ENCODE data around the gene PLXNB3. TPM values are rescaled to one million over a fixed set of nuclear protein-coding genes. Genes with fewer than 3 reads are reported as not detected.

PLXNB3 gene
- total RNA-seq, 2 experiments from 2014 or later = not detected

DNA sequence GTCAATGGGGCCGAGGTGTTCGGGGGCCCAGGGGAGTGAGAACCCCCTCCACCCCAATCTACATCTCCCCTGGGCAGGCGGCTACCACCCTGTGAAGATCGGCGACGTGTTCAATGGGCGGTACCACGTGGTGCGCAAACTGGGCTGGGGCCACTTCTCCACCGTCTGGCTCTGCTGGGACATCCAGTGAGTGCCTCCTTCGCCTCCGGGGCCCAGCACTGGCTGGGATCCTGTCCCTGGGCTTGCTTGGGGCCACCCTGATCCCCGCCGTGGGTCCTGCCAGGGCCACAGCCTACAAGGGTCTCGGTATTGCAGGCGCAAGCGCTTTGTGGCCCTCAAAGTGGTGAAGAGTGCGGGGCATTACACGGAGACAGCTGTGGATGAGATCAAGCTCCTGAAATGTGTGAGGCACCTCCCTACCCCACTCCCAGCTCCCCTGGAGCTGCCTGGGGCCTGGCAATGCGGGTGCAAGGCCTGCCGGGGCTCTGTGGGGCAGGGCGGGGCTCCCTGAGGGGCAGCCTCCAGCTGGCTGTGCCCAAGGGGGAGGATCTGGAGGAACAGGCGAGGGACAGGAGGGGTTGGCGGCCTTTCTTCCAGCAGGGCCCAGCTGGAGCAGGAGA is 17.5 kb downstream of the PLXNB3 start:
- H2AFZ ChIP-seq (ENCODE audit: low read length) = no peak overlapping the region
- no peaks in the 10 kb centered on the region; the same call in 1 of the 2 replicates for H3K36me3 ChIP-seq (ENCODE audit: insufficient read depth, low read length)
- H3K9me2 ChIP-seq (ENCODE audit: insufficient read depth, low read length) = no peaks in the 10 kb centered on the region
- BruUV-seq (replicated peaks) = no TSS peak
- no peak overlapping the region for H3K4me2 ChIP-seq (ENCODE audit: low read length)
- no peak for TF ChIP-seq EZH2phosphoT487 (IDR thresholded peaks at IDR 0.05; ENCODE audit: borderline replicate concordance, low read depth, low read length)
- TF ChIP-seq, protein P1, sequence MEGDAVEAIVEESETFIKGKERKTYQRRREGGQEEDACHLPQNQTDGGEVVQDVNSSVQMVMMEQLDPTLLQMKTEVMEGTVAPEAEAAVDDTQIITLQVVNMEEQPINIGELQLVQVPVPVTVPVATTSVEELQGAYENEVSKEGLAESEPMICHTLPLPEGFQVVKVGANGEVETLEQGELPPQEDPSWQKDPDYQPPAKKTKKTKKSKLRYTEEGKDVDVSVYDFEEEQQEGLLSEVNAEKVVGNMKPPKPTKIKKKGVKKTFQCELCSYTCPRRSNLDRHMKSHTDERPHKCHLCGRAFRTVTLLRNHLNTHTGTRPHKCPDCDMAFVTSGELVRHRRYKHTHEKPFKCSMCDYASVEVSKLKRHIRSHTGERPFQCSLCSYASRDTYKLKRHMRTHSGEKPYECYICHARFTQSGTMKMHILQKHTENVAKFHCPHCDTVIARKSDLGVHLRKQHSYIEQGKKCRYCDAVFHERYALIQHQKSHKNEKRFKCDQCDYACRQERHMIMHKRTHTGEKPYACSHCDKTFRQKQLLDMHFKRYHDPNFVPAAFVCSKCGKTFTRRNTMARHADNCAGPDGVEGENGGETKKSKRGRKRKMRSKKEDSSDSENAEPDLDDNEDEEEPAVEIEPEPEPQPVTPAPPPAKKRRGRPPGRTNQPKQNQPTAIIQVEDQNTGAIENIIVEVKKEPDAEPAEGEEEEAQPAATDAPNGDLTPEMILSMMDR (conservative IDR thresholded peaks at IDR 0.05; ENCODE audit: low read length) = no peak
- peaks cover 3% of the 10 kb centered on the region for H3K4me1 ChIP-seq (ENCODE audit: insufficient read depth, low read length, poor library complexity, severe bottlenecking)
- intact Hi-C loops (cut with micrococcal nuclease; ENCODE audit: unreplicated experiment) = no loop called here
- ChIA-PET CTCF (ENCODE audit: unreplicated experiment) (no interaction called here), POLR2A (interaction anchor here (0.8 kb wide), 1 partner anchor 113 kb away, joined by 3 read pairs; no protein-coding TSS in a partner anchor)
- no peaks in the 10 kb centered on the region for H3K9me3 ChIP-seq (ENCODE audit: low read length)
- no peaks in the 10 kb centered on the region for H4K20me1 ChIP-seq (ENCODE audit: insufficient read depth, low read length)
- H3K79me2 ChIP-seq (ENCODE audit: insufficient read depth, low read depth, low read length) = no peaks in the 10 kb centered on the region
- DNase-seq (ENCODE audit: low spot score) = no peak
- H3K4me3 ChIP-seq (ENCODE audit: low read depth, low read length, poor library complexity, severe bottlenecking) = no peak overlapping the region
- no peak overlapping the region for H3K27ac ChIP-seq (ENCODE audit: low read depth, low read length, poor library complexity, severe bottlenecking)

DNA sequence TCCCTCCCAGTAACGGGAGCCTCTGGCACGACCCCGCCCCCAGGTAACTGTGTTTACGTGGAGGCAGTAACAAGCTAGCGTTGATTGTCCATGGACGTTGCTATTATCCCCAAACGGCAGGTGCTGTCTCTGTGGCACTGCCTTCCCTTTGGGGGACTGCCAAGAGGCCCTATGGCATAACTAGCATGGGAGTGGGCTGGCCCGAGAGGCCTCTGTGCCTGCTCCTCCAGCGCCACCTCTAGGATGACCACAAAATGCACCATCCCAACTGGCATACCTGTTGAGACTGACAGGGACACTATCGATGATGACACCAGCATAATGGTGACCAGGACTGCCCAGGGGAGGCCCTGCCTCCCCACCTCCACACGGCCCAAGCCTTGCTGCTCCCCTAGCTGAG is 18.3 kb downstream of the PLXNB3 start:
- DNase-seq (ENCODE audit: low spot score) = no peak
- no peaks in the 10 kb centered on the region; the same call in 1 of the 2 replicates for H3K36me3 ChIP-seq (ENCODE audit: insufficient read depth, low read length)
- H3K4me3 ChIP-seq (ENCODE audit: low read depth, low read length, poor library complexity, severe bottlenecking) = no peak overlapping the region
- H3K9me3 ChIP-seq (ENCODE audit: low read length) = no peaks in the 10 kb centered on the region
- peaks cover 3% of the 10 kb centered on the region for H3K4me1 ChIP-seq (ENCODE audit: insufficient read depth, low read length, poor library complexity, severe bottlenecking)
- no peak overlapping the region for H2AFZ ChIP-seq (ENCODE audit: low read length)
- intact Hi-C loops (cut with micrococcal nuclease; ENCODE audit: unreplicated experiment) = no loop called here
- H3K79me2 ChIP-seq (ENCODE audit: insufficient read depth, low read depth, low read length) = no peaks in the 10 kb centered on the region
- CTCF ChIA-PET (ENCODE audit: unreplicated experiment) = no interaction called here
- POLR2A ChIA-PET = no interaction called here
- no peak overlapping the region for H3K4me2 ChIP-seq (ENCODE audit: low read length)
- no peak overlapping the region for H3K27ac ChIP-seq (ENCODE audit: low read depth, low read length, poor library complexity, severe bottlenecking)
- no TSS peak for BruUV-seq (replicated peaks)
- H4K20me1 ChIP-seq (ENCODE audit: insufficient read depth, low read length) = no peaks in the 10 kb centered on the region
- no peak for TF ChIP-seq EZH2phosphoT487 (IDR thresholded peaks at IDR 0.05; ENCODE audit: borderline replicate concordance, low read depth, low read length)
- TF ChIP-seq, protein P1 (conservative IDR thresholded peaks at IDR 0.05; ENCODE audit: low read length) = 0 out of 2 replicates have a peak, but pooled peaks have one; percentile 18
- no peaks in the 10 kb centered on the region for H3K9me2 ChIP-seq (ENCODE audit: insufficient read depth, low read length)

DNA sequence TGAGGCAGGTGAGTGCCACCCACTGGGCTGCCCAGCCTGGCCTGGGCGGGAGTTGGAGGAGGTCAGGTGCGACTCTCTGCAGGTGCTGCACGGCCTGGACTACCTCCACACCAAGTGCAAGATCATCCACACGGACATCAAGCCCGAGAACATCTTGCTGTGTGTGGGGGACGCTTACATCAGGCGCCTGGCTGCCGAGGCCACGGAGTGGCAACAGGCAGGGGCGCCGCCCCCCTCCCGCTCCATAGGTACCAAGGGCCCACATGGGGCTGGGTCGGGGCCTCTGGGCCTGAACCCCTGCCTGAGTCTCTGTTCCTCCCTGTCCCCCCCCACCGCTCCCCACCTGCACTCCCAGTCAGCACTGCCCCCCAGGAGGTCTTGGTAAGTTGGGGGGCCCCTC is 18.8 kb downstream of the PLXNB3 start:
- no peak for DNase-seq (ENCODE audit: low spot score)
- ChIA-PET CTCF (ENCODE audit: unreplicated experiment) (no interaction called here), POLR2A (no interaction called here)
- no peaks in the 10 kb centered on the region; the same call in 1 of the 2 replicates for H3K36me3 ChIP-seq (ENCODE audit: insufficient read depth, low read length)
- BruUV-seq (replicated peaks) = no TSS peak
- no peaks in the 10 kb centered on the region for H3K9me3 ChIP-seq (ENCODE audit: low read length)
- H3K79me2 ChIP-seq (ENCODE audit: insufficient read depth, low read depth, low read length) = no peaks in the 10 kb centered on the region
- no peak overlapping the region for H2AFZ ChIP-seq (ENCODE audit: low read length)
- no peak for TF ChIP-seq EZH2phosphoT487 (IDR thresholded peaks at IDR 0.05; ENCODE audit: borderline replicate concordance, low read depth, low read length)
- TF ChIP-seq, protein P1 (conservative IDR thresholded peaks at IDR 0.05; ENCODE audit: low read length) = no peak
- no peaks in the 10 kb centered on the region for H4K20me1 ChIP-seq (ENCODE audit: insufficient read depth, low read length)
- no peak overlapping the region for H3K4me2 ChIP-seq (ENCODE audit: low read length)
- H3K9me2 ChIP-seq (ENCODE audit: insufficient read depth, low read length) = no peaks in the 10 kb centered on the region
- H3K4me1 ChIP-seq (ENCODE audit: insufficient read depth, low read length, poor library complexity, severe bottlenecking) = peaks cover 3% of the 10 kb centered on the region
- H3K4me3 ChIP-seq (ENCODE audit: low read depth, low read length, poor library complexity, severe bottlenecking) = no peak overlapping the region
- no peak overlapping the region for H3K27ac ChIP-seq (ENCODE audit: low read depth, low read length, poor library complexity, severe bottlenecking)
- intact Hi-C loops (cut with micrococcal nuclease; ENCODE audit: unreplicated experiment) = no loop called here

Measured in OCI-LY7 (cell line).